Purkinje cell (primary cell): ENCODE data around the gene PIGM. TPM values are rescaled to one million over a fixed set of nuclear protein-coding genes. Genes with fewer than 3 reads are reported as not detected.

ENCODE experiments used
- polyA plus RNA-seq: library from polyadenylated mRNA; unstranded; fragments of >200 nt; fragmentation: Nextera tagmentation; gene quantifications from 2 replicates; pipeline ENCODE4 v1.2.1, GENCODE V29; 2014

PIGM gene
- polyA plus RNA-seq: 8.0 and 10.7 TPM in 2 replicates

DNA sequence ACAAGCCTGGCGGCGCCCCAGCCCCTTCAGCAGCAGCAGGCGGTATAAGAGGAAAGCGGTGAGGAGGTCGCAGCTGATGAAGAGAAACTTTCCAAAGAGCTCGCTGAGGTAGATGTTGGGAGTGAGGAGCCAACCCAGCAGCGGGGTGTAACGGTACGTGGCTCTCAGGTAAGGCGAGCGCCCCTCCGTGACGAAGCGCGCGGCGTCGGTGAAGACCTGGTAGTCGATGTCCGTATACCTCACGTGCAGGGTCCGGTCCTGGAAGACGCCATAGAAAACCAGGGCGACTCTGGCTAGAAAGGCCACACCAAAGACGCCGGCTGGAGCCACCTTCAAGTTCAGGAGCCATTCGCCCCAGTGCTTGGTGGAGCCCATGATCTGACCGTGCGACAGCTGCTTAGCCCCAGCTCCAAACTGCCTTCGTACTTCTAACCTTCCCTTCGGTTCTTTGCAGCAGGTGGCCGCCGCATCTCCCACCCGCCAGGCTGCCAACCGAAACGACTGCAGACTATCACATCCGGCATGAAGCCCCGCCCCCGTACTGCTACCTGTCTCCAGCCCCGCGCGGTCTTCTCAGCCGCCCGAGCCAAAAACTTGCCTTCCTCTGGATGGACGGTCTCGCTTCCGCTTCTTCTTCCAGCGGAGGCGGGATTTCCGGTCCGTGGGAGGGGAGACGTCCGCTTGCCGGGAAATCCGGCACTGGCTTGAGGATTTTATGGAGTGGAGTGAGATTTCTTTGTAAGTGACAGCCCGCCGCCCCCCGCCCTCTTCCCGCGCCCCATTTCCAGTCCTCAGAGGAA lies at the start of gene PIGM:
PIGM (minus strand) TSS at position 626 of the 800 bp plus-strand sequence; CDS start at position 375, 251 bp downstream.

DNA sequence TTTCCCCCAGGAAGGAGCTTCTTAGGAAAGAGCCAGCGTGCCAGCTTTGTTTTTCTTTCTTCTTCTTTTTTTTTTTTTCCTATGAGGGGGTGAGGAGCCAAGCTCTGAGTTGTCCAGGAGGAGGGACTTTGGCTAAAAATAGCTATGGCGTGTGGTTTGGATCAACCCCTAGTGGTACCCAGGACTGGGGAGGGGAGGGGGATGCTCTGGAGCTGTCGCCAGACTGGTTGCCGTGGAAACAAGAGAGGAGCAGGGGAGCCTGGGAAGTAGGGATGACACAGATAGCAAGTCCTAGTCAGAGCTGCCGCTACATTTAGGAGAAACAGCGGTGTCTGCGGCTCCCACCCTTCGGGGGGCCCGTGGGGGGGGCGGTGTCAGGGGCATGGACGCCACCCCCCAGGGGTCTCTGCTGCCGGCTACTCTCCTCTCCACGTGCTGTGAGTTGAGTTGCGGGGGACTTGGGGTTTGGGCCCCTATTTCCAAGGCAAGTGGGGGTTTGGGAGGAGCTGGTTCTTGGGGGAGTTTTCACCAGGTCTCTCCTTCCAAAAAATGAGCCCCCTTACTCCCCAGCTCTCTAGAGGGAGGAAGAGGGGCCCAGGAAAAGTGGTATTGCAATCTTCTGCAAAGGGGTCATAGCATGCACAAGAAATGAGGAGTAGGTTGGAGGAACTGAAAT lies 49.6 kb upstream of the PIGM start, which contains the start of gene KCNJ9:
KCNJ9 (plus strand) TSS at position 278 of the 676 bp plus-strand sequence. CDS start 2,493 bp downstream, outside the sequence.

DNA sequence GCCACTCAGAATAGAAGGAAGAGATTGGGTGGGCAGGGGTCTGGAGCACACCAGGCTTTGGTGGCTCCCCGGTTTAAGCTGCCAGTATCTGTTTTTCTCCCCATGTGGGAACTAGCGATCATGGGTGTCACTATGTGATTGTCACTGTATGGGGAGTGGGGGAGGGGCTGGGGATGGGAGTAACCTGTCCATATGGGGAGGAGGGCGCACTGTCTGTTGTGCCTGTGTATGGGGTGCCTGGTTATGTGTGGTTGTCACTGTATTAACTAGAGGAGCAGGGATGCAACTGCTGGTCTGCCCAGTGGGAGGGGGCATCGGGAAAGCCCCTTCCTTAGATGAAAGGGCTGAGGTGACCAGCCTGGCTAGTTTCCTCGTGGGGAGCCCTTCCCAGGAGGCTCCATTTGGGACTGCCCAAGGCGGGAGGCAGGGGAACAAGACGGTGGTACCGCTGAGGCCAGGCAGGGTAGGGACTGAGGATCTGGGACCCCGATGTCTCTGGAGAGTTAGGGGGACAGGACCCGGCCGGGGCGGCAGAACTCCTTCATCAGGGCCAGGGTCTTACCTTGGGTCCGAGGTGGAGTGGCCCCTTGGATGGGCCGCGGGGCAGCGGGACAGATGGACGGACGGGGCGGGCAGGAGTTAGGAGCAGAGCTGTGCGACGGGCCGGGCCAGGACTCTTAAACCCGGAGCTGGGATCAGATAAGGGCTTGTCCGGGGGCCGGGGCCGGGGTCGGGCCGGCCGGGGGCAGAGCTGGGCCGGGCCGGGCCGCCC lies 37.9 kb upstream of the PIGM start, which contains the start of gene KCNJ10:
KCNJ10 (minus strand) TSS at position 701 of the 772 bp plus-strand sequence. CDS start 27,628 bp downstream, outside the sequence.

Other genes with a start within 250 kb of the PIGM start
- not detected in 2 replicates for gene FCRL6, start 229.6 kb downstream of the PIGM start, polyA plus RNA-seq
- gene SLAMF8, start 205.1 kb downstream of the PIGM start, polyA plus RNA-seq: not detected in 2 replicates
- not detected in 2 replicates for gene VSIG8, start 169.3 kb downstream of the PIGM start, polyA plus RNA-seq
- 1.2 and 2.1 TPM in 2 replicates for gene CFAP45, start 131.8 kb downstream of the PIGM start, polyA plus RNA-seq
- 0.36 and 3.3 TPM in 2 replicates for gene TAGLN2, start 106.5 kb downstream of the PIGM start, polyA plus RNA-seq
- not detected in 2 replicates for gene IGSF9, start 86.4 kb downstream of the PIGM start, polyA plus RNA-seq
- not detected in 2 replicates for gene SLAMF9, start 77.8 kb downstream of the PIGM start, polyA plus RNA-seq
- gene KCNJ10, start 38.2 kb upstream of the PIGM start, polyA plus RNA-seq: 17.9 and 18.7 TPM in 2 replicates
- 12.2 and 16.6 TPM in 2 replicates for gene KCNJ9, start 49.5 kb upstream of the PIGM start, polyA plus RNA-seq
- gene IGSF8, start 66.6 kb upstream of the PIGM start, polyA plus RNA-seq: 6.4 and 17.5 TPM in 2 replicates
- 60.5 and 65.4 TPM in 2 replicates for gene ATP1A2, start 83.8 kb upstream of the PIGM start, polyA plus RNA-seq
- gene ATP1A4, start 119.6 kb upstream of the PIGM start, polyA plus RNA-seq: not detected in 2 replicates
- 3.3 and 18.4 TPM in 2 replicates for gene CASQ1, start 158.6 kb upstream of the PIGM start, polyA plus RNA-seq
- gene PEA15, start 173.4 kb upstream of the PIGM start, polyA plus RNA-seq: 95.5 and 102 TPM in 2 replicates
- 39.7 and 44.8 TPM in 2 replicates for gene DCAF8, start 230.6 kb upstream of the PIGM start, polyA plus RNA-seq